Choroid plexus epithelial cell (primary cell): ENCODE data around the gene DMTF1.
"Not testable (repeated sequence)": the region's sequence is repeated elsewhere in the genome, so short reads cannot be mapped to it uniquely, and the experiment has no call there.

Experiments used
- DNase-seq: peaks from one replicate; pipeline ENCODE4 v3.0.0-alpha.2; 2010; ENCODE audit warnings: low read depth
- H3K4me3 ChIP-seq: 2 replicates; pipeline ENCODE4 v1.5.1; 2011; ENCODE audit warnings: low read depth, mild to moderate bottlenecking, control low read depth, low read length, moderate library complexity
- CTCF ChIP-seq: conservative IDR thresholded peaks from 2 replicates; pipeline ENCODE4 v1.5.1; 2011; ENCODE audit warnings: low read depth, mild to moderate bottlenecking, control low read depth, inconsistent platforms, low read length, moderate library complexity

Gene DMTF1

DNA sequence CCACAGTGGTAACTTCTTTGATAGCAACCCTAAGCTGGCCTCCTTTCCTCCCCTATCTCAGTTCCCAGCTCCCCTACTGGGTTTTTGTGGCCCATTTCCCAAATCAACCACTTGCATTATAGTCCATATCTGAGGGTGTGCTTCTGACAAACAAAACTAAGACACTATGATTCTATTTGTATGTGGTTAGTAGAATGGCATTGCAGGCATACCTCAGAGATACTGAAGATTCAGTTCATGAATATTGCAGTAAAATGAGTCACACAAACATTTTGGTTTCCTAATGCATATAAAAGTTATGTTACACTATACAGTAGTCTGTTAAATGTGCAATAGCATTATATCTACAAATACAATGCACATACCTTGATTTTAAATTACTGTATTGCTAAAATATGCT, 82.7 kb downstream of the DMTF1 start:
- DNase-seq, result peak; percentile 65
- no peak overlapping the region for H3K4me3 ChIP-seq
- no peak for TF ChIP-seq CTCF

DNA sequence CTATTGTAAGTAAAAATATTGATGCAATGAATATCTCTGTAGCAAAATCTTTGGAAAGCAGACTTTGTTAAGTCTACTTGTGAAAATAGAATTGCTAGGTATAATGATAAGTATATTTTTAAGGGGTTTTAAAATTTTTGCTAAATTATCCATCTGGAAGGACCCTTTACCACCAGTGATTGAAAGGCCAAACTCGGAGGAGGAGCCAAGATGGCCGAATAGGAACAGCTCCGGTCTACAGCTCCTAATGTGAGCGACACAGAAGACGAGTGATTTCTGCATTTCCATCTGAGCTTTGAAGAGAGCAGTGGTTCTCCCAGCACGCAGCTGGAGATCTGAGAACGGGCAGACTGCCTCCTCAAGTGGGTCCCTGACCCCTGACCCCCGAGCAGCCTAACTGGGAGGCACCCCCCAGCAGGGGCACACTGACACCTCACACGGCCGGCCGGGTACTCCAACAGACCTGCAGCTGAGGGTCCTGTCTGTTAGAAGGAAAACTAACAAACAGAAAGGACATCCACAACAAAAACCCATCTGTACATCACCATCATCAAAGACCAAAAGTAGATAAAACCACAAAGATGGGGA, 86.3 kb downstream of the DMTF1 start:
- not testable (repeated sequence) for H3K4me3 ChIP-seq, DNase-seq

- not testable (repeated sequence) for DNase-seq, H3K4me3 ChIP-seq
Measured at GRCh38 chr7:87245671-87246070, 93.4 kb downstream of the DMTF1 start.
